Measurements from ENCODE around the gene C1orf210. TPM values are rescaled to one million over a fixed set of nuclear protein-coding genes. Genes with fewer than 3 reads are reported as not detected.
A peak's percentile ranks its signal among the peaks of the same experiment; 100 is the strongest.

Gene C1orf210
- total and polyA plus RNA-seq, 12 donors: not detected

DNA sequence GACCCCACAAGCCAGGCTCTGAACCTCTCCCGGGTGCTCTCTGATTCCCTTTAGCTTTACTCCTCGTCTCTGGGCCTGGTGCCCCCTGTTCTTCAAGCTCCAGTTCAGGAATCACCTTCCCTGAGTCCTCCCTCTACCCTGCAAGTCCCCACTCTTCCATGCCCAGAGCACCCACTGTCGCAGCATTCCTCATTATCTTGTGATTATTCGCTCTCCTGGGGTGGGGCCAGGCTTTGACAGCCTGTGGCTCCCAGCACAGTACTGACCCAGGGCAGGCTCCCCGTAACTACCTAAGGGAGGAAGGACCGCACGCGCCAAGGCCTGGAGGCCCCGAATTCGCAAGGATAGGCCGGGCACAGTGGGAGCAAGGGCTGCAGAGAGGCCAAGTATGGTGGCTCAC, 734 bp upstream of the C1orf210 start:
- DNase-seq (no peak), ATAC-seq (no peak)
- TF ChIP-seq, protein P1, sequence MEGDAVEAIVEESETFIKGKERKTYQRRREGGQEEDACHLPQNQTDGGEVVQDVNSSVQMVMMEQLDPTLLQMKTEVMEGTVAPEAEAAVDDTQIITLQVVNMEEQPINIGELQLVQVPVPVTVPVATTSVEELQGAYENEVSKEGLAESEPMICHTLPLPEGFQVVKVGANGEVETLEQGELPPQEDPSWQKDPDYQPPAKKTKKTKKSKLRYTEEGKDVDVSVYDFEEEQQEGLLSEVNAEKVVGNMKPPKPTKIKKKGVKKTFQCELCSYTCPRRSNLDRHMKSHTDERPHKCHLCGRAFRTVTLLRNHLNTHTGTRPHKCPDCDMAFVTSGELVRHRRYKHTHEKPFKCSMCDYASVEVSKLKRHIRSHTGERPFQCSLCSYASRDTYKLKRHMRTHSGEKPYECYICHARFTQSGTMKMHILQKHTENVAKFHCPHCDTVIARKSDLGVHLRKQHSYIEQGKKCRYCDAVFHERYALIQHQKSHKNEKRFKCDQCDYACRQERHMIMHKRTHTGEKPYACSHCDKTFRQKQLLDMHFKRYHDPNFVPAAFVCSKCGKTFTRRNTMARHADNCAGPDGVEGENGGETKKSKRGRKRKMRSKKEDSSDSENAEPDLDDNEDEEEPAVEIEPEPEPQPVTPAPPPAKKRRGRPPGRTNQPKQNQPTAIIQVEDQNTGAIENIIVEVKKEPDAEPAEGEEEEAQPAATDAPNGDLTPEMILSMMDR (IDR thresholded peaks at IDR 0.05): no peak
- no peak overlapping the region for H3K27ac ChIP-seq
- H3K27me3 ChIP-seq: no peaks in the 10 kb centered on the region
- H3K4me1 ChIP-seq: peaks cover 0 to 10% (median 0%) of the 10 kb centered on the region in 9 donors
- WGBS, 2 donors: 92 to 93% methylated on average over 11 of the region's 11 CpGs
- intact Hi-C loops (cut with DNase I): no loop called here
- no peaks in the 10 kb centered on the region for H3K9me3 ChIP-seq
- no peak overlapping the region for H3K4me3 ChIP-seq
- H3K36me3 ChIP-seq: no peaks in the 10 kb centered on the region

DNA sequence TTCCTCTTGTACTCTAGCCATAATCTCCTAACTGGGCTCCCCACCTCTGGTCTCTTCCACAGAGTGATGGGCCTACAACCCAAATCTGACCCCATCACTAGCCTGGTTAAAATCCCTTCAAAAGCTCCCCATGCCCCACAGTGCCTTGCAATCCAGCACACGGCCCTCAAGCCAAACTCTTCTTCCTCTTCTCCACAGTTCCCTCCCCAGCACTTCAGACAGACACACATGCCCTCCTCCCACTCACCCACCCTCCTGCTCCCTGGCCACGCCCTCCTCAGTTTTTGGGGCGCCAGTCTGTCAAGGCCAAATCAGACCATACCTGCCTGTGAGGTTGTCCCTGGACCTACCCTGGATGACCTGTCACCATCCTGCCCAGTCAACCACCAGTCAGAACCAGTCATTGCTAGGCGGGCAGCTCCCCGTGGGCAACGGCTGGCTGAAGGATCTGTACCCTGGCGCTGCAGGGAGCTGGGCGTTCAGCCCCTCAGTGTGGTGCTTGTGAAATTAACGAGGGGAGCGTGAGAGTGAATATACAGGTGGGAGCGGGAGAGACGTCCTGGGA, 753 bp downstream of the C1orf210 start:
- Histone ChIP-seq H3K4me1 (peaks cover 0 to 10% (median 0%) of the 10 kb centered on the region in 9 donors), H3K27ac (no peak overlapping the region), H3K9me3 (no peaks in the 10 kb centered on the region), H3K4me3 (no peak overlapping the region), H3K27me3 (no peaks in the 10 kb centered on the region), H3K36me3 (no peaks in the 10 kb centered on the region)
- DNase-seq (no peak), ATAC-seq (peak in 1 of 8 donors; percentile 10)
- WGBS, 2 donors: 87 to 91% methylated on average over 12 of the region's 12 CpGs
- intact Hi-C loops (cut with DNase I): no loop called here
- TF ChIP-seq, protein P1 (IDR thresholded peaks at IDR 0.05): no peak

DNA sequence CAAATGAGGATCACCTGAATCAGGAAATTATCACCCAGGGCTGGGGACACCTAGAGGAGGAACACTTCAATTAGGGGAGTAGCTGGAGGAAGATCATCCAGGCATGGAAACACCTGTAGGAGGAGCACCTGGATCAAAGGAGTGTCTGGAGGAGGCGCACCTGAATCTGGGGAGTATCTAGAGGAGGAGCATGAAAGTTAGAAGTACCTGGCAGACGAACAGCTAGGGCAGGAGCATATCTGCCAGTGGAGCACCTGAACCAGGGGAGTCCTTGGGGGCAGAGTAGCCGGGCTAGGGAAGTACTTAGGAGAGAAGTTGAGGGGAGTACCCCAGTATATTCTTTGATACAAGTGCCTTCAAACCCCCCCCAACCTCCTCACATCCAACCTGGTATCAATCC, 1.3 kb downstream of the C1orf210 start:
- WGBS, 2 donors: 88 to 92% methylated on average over 3 of the region's 3 CpGs
- Histone ChIP-seq H3K4me3 (no peak overlapping the region), H3K9me3 (no peaks in the 10 kb centered on the region), H3K4me1 (peaks cover 0 to 5% (median 0%) of the 10 kb centered on the region in 9 donors), H3K27me3 (no peaks in the 10 kb centered on the region), H3K27ac (no peak overlapping the region), H3K36me3 (no peaks in the 10 kb centered on the region)
- no peak for ATAC-seq
- intact Hi-C loops (cut with DNase I): no loop called here
- TF ChIP-seq, protein P1 (IDR thresholded peaks at IDR 0.05): no peak
- DNase-seq: no peak

DNA sequence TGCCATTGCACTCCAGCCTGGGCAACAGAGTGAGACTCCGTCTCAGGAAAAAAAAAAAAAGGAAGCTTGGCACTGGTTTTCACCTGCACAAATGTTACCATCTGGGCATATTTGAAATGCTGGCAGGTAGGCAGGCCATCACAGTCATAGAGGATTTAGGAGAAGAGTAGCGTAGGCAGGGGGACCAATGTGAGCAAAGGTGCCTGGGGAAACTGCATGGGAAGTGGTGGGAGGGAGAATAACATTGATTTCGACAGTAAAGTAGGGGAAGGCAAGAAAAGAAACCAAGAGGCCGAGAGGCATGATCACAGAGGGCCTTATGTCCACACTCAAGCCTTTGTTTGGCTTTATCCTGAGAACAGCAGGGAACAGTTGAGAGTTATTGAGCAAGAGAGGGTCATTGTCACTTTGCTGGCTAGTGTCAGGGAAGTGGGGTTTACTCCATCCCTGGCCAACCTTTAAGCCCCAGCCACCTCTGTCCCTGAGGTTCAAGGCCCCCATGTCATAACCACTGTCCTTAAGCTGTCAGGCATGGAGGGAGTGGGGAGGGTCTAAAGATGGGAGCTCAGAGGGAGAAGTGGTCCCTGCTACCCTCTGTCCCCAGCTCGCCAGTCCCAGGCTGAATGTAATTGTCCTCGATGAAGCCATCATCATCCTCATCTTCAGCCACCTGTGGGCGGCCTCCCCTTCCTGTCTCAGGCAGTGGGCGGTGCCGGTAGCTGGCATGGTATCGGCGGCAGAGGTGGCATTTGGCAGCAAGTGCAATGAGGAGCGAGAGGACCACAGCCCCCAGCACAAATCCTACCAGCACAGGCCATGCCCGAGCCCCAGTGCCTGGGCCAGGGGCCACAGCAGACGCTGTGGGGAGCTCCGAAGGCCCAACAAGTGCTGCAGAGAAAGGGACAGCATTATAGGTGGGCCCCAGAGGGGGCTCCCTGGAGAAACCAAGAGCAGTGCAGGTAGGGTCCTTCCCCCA, 2.9 kb downstream of the C1orf210 start:
- DNase-seq (no peak), ATAC-seq (peak in 1 of 8 donors; percentile 21)
- 88 to 94% methylated on average over 15 of the region's 15 CpGs for WGBS, 2 donors
- Histone ChIP-seq H3K4me3 (no peak overlapping the region), H3K36me3 (no peaks in the 10 kb centered on the region), H3K27me3 (no peaks in the 10 kb centered on the region), H3K9me3 (no peaks in the 10 kb centered on the region), H3K27ac (no peak overlapping the region), H3K4me1 (no peaks in the 10 kb centered on the region)
- intact Hi-C loops (cut with DNase I): no loop called here
- TF ChIP-seq, protein P1 (IDR thresholded peaks at IDR 0.05): no peak
